GM19193 (cell line): ENCODE results near the gene SF3B1.

Experiments
- POLR2A ChIP-seq: IDR thresholded peaks from 4 replicates; pipeline ENCODE4 v1.6.1; 2011; ENCODE audit not compliant: insufficient read depth, insufficient read length; ENCODE audit errors: extremely low read depth

SF3B1 gene

GRCh38 chr2:197359859-197360258, 75.0 kb downstream of the SF3B1 start:
- TF ChIP-seq POLR2A: no peak

DNA sequence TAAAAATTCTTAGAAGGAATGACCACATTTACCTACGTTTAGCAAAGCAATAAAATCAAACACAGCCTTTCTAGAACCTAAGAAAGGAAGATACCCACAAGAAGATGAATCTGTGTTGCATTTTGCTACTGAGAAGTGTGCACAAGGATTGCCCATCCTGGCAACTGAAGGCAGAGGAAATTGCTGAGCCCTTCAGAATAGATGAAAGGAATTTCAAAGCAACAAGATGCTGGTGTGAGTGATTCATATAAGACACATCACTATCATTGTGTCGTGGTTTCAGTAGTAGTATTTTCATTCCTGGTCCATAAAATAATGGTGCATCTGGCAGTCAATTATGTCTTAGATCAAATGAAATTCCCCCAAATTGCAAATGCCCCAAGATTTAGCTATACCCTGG, 75.9 kb downstream of the SF3B1 start:
- TF ChIP-seq POLR2A: no peak

- TF ChIP-seq POLR2A: no peak
These were observed 76.8 kb downstream of the SF3B1 start for GRCh38 chr2:197357986-197358385.

DNA sequence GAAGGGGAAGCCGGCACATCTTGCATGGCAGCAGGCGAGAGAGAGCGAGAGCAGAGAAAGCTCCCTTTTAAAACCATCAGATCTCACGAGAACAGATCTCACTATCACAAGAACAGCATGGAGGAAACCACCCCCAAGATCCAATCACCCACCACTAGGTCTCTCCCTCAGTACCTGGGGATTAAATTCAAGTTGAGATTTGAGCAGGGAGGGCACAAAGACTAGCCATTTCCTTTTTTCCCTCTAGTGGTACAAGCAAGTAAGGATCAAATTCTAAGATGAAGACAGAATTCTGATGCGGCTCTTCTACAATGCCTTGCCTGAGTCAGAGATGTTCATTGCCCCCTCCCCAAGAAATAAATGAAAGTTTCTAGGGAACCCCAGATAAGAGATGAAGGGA, 78.7 kb downstream of the SF3B1 start:
- no peak for TF ChIP-seq POLR2A

- no peak for TF ChIP-seq POLR2A
These were observed 80.7 kb downstream of the SF3B1 start for GRCh38 chr2:197354169-197354558.

DNA sequence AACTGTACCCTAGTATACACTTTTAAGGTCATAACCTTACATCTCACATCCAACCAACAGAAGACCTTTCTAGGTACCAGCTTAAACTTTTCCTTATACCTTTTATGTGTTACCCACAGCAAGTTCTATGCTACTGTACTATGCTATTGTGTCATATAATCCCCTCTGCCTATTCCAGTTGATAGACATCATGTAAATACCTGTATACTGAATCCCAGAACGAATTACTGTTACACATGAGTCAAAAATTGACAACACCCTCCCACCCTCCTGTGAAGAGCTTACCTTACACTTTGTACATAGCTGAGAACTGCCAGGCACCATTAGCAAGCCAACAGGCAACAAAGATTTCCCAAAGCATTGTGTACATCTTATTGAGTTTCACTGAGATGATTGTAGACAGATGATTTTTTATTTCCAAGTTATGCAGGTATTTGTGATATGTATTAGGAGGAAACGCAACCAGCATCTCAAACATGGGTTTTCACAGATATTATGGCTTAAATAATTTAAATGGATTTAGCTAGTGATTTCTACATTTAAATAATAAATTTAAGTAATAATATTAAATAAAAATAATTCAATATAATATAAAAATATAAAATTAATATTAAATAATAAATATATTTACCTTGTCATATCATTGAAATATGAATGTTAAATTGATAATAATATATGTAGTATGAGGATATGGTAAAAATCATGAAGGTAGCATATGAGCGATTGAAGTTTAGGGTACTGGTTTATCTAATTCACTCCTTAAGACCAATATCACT, 81.2 kb downstream of the SF3B1 start:
- no peak for TF ChIP-seq POLR2A

GRCh38 chr2:197349699-197350098, 85.1 kb downstream of the SF3B1 start:
- no peak for TF ChIP-seq POLR2A

DNA sequence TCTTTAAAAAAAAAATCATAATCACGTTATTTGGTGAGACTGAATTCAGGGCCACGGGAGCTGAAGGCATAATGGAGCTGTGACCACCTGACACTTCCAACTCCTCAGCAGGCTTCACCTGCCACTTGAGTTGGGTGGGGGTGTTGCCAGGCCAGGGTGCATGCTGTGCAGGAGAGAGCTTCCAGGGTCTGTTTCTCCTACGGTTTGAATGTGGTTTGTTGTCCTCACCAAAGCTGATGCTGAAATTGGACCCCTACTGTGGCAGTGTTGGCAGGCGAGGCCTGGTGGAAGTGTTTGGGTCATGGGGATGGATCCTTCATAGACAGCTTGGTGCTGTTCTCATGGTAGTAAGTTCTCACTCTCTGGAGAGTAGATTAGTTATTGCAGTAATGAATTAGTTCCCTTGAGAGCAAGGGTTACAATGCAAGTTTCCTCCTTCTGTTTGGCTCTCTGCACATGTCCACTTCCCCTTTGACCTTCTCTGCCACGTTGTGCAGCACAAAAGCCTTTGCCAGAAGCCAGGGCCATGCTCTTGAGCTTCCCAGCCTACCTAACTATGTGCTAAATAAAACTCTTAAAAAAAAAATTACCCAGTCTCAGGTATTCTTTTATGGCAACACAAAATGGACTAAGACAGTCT, 86.0 kb downstream of the SF3B1 start:
- TF ChIP-seq POLR2A: no peak

GRCh38 chr2:197345846-197346370, 88.9 kb downstream of the SF3B1 start:
- no peak for TF ChIP-seq POLR2A

DNA sequence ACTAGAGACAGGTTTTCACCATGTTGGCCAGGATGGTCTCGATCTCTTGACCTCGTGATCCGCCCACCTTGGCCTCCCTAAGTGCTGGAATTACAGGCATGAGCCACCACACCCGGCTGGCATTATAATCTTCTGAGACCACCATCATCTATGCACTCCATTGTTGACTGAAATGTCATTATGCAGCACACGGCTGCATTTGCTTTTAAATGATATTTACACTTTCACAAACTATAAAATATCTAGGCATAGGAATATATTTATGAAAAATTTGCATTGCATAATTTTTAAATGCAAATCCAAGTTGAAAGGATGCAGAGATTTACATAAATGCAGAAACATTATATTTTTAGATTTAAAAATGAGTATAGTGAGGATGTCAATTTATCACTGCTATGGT, 94.2 kb downstream of the SF3B1 start:
- no peak for TF ChIP-seq POLR2A
